Testis (tissue), 2 donors: ENCODE measurements around the gene DOCK11.
"Not testable (repeated sequence)": the region's sequence is repeated elsewhere in the genome, so short reads cannot be mapped to it uniquely, and the experiment has no call there.

Experiments
- POLR2A ChIP-seq: fragments of 450-650 bp; IDR thresholded peaks from one replicate; pipeline ENCODE4 v1.6.1; 2017; ENCODE audit warnings: antibody characterized with exemption, mild to moderate bottlenecking, moderate library complexity
- TF ChIP-seq, protein P1 (sequence below), 3 experiments: fragments of 450-650 bp in 2 of 3; fragments of 200-600 bp in 1 of 3; sonication (generic) in 1 of 3; IDR thresholded peaks; one replicate each; pipeline ENCODE4 v1.5.1; 2016 to 2019; ENCODE audit warnings: antibody characterized with exemption in 3 of 3, mild to moderate bottlenecking in 2 of 3, moderate library complexity in 1 of 3

GRCh38 chrX:118482384-118482783, 13.2 kb upstream of the DOCK11 start:
- TF ChIP-seq, protein P1, sequence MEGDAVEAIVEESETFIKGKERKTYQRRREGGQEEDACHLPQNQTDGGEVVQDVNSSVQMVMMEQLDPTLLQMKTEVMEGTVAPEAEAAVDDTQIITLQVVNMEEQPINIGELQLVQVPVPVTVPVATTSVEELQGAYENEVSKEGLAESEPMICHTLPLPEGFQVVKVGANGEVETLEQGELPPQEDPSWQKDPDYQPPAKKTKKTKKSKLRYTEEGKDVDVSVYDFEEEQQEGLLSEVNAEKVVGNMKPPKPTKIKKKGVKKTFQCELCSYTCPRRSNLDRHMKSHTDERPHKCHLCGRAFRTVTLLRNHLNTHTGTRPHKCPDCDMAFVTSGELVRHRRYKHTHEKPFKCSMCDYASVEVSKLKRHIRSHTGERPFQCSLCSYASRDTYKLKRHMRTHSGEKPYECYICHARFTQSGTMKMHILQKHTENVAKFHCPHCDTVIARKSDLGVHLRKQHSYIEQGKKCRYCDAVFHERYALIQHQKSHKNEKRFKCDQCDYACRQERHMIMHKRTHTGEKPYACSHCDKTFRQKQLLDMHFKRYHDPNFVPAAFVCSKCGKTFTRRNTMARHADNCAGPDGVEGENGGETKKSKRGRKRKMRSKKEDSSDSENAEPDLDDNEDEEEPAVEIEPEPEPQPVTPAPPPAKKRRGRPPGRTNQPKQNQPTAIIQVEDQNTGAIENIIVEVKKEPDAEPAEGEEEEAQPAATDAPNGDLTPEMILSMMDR (IDR thresholded peaks at IDR 0.05): not testable (repeated sequence)
- not testable (repeated sequence) for TF ChIP-seq POLR2A
